Endometrial microvascular endothelial cells (primary cell): ENCODE data around the gene FGF6. TPM values are rescaled to one million over a fixed set of nuclear protein-coding genes. Genes with fewer than 3 reads are reported as not detected.
"Not testable (repeated sequence)": the region's sequence is repeated elsewhere in the genome, so short reads cannot be mapped to it uniquely, and the experiment has no call there.

ENCODE experiments used
- in situ Hi-C: cut with HindIII; loops from 2 replicates; pipeline ENCODE4 v1.10.0; 2017; ENCODE audit warnings: low sequenced_read_pairs, low pct_unique_long_range_greater_than_20kb; ENCODE audit errors: inconsistent ontology term
- total RNA-seq: library from RNA; depleted of rRNA; stranded (reverse); fragments of >200 nt; gene quantifications from one replicate; pipeline ENCODE4 v1.2.3, GENCODE V29; 2015; ENCODE audit errors: inconsistent ontology term

FGF6 gene
- total RNA-seq, 1 donor from 2014 or later, result not detected

DNA sequence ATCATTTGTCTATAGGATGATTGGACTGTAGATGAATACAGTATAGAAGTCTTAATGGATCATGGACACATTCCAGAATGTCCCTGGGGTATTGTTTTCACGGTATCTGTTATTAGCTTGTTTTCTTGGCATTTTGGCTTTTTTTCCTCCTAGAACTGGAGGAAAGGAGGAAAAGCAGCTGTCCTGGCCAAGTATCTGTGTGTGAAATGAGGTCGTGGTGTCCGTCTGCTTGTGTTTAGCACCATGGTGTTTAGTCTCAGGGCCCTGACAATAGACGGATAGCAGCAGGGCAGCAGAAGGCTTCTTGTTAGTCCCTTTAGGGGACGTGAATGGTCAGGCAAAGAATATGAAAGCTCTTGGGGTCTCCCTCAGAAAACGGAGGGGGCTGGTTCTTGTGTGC lies 21.2 kb downstream of the FGF6 start:
- in situ Hi-C loops, result no loop called here

DNA sequence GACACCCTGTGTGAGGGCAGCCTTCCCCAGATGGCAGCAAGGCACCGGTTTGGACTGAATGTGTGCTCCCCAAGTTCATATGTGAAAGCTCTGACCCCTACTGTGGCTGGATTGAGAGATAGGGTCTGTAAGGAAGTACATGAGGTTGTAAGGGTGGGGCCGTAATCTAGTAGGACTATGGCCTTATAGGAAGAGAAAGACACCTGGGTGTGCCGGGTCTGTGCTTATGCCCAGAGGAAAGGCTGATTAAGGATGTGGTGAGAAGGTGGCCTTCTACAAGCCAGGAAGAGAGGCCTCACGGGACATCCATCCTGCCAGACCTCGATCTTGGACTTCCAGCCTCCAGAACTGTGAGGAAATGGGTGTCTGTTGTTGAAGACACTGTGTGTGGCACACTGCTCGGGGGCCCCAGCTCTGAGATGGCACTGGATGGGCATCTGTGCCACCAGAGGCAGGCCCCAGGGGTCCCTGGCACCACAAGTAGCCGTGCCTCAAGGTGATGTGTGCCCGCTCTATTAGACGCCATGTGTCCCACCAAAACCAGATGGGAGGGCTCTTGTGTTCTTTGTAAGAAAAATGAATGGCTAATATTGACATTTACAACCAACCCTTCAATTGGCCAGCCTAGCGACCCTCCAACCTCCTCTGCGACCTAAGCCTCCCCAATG lies 22.0 kb downstream of the FGF6 start:
- in situ Hi-C loops, result no loop called here

- in situ Hi-C loops, result no loop called here
Observed at GRCh38 chr12:4422985-4423384, 22.6 kb downstream of the FGF6 start.

DNA sequence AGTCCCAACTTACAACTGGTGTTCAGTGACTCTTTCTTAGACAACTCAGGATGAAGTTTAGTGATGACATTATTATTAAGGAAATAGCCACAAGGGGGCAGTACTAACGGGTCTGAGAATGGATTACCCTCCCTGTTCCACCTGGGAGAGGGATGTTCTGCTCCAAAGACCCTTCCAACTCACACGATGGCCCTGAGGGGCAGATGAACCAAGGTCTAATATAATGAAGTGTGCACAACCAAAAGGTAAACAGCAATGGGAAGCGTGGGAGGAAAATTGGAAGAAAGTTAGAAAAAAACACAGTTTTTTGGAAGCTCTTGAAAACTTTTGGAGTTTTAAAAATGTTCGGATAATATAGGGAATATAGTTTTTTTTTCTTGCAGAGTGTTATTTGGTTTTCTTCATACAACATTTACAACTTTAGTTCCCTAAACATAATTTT lies 24.0 kb downstream of the FGF6 start:
- in situ Hi-C loops, result no loop called here

- in situ Hi-C loops, result no loop called here
Observed at GRCh38 chr12:4420138-4420670, 25.4 kb downstream of the FGF6 start.

DNA sequence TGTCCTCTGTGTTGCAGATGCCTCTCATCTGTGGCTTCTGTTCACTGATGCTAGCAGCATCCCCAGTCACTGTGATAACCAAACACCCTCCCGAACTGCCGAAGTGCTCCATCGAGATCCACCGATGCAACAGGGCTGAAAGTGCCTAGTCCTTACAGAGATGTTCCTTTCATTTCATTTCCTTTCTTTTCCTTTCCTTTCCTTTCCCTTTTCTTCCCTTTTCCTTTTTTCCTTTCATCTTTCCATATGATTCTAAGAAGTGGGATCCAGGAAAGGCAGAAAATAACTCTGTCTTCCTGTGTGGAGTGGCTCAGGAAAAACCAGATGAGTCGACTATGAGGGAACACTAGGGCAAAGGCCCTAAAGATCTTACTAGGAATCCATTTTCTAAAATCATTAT lies 26.7 kb downstream of the FGF6 start:
- in situ Hi-C loops, result no loop called here

DNA sequence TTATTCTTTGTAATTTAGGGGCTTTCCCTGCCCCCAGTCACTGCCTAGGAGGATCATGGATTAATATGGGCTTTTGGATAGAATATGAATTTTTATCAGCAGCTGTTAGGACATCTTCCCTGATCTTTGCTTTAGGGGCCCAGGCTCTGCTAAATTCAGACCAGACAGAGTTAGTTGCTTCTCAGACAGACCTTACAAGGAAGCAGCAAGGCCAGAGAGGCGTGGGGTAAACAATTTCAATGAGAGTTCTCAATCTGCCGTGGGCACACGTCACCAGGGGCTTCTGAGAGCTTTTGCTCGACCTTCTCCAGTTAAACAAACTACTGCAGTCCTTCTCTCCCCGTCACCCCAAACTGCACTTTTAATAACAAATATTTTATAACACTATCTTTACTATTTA lies 27.7 kb downstream of the FGF6 start:
- in situ Hi-C loops, result no loop called here

- in situ Hi-C loops, result no loop called here
Observed at GRCh38 chr12:4417455-4417854, 28.2 kb downstream of the FGF6 start.

GRCh38 chr12:4416276-4416675 lies 29.3 kb downstream of the FGF6 start:
- in situ Hi-C loops, result no loop called here

DNA sequence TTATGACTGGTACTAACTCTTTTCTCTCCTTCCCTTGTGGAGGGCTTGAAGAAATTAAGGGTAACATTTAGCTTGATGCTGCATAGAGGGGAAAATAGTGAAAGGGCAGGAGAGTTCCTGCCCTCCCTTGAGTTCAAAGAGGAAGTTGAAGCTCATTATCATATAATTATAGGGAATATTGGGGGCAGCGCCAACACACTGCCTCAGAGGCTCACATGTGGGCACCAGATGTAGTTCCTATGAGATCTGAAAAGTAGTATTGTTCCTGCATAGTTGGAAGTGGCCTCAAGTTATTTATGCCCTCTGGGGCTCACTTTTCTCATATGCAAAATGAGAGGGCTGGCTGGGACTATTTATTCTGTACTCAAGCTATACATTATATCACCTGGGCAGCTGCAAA lies 33.1 kb downstream of the FGF6 start:
- in situ Hi-C loops, result no loop called here

- in situ Hi-C loops, result no loop called here
Observed at GRCh38 chr12:4412056-4412455, 33.6 kb downstream of the FGF6 start.

GRCh38 chr12:4407136-4407535 lies 38.5 kb downstream of the FGF6 start:
- in situ Hi-C loops, result no loop called here

DNA sequence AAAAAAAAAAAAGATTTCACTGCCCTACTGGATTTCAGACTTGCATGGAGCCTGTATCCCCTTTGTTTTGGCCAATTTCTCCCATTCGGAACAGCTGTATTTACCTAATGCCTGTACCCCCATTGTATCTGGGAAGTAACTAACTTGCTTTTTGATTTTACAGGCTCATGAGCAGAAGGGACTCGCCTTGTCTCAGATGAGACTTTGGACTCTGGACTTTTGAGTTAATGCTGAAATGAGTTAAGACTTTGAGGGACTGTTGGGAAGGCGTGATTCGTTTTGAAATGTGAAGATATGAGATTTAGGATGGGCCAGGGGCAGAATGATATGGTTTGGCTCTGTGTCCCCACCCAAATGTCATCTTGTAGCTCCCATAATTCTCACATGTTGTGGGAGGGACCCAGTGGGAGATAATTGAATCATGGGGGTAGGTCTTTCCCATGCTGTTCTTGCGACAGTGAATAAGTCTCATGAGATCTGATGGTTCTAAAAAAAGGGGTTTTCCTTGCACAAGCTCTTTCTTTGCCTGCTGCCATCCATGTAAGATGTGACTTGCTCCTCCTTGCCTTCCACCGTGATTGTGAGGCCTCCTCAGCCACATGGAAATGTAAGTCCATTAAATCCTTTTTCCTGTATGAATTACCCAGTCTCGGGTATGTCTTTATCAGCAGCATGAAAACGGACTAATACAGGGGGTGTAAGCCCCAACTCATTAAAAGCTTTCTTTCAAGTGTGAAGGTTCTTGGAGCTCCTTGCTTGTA lies 40.6 kb downstream of the FGF6 start:
- in situ Hi-C loops, result not testable (repeated sequence)

DNA sequence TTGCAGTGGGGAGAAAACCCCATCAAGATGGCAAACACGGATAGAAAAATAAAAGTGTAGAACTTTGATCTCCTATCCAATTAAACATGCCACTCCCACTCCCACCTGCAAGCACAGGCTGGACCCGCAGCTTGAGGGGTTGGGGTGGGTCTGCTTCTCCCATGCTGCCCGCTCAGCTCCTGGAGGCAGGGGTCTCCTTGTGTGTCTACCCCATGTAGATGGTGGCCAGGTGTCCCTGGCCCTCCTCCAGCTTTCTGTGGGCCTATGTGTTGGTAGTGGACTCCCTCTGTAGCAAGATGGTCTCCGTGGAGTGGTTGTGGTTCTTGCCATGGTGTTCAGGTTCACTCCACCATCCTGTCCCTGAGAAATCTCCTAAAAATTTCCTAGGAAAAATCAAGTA lies 42.6 kb downstream of the FGF6 start:
- in situ Hi-C loops, result no loop called here

GRCh38 chr12:4401117-4401516 lies 44.5 kb downstream of the FGF6 start:
- in situ Hi-C loops, result no loop called here

GRCh38 chr12:4395818-4396217 lies 49.8 kb downstream of the FGF6 start:
- in situ Hi-C loops, result no loop called here

DNA sequence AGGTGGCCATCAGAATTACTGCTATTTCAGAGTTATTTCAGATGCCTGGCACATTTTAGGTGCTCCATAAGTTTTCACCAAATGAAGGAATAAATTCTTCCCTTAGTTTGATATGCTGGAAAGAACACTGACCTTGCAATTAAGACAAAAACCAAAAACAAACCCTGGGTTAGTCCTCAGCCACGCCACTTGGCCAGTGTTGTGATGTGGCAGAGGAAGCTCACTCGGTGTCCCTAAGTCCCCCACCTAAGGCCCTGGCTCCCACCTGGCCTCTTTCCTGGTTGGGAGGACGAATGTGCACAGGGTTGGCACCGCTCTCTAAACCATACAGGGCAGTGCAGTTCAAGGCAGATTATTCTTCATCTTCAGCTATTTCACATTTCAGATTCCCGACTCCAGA lies 52.4 kb downstream of the FGF6 start:
- in situ Hi-C loops, result no loop called here

DNA sequence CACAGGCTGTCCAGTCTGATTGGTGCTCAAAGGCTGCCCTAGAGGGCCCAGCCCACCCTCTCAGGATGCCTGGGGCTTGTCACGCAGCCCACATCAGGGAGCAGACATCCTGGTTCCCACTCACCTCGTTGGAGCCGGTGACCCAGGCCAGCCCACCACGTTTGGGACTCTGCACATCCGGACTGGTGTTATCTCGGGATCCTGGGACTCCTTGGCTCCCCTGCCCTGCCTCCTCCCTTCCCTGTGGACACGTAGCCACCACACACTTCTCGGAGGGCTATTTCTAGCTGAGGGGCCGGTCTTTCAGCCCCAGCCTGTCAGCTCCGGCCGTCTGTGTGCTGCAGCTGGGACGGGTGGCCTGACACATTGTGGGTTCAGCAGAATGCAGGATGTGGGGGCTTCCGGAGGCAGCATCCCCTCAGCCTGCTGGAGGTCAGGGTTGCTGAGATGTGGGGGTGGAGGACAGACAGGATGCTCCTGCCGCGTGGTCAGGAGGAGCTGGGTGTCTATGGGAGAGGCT lies 53.3 kb downstream of the FGF6 start:
- in situ Hi-C loops, result no loop called here

DNA sequence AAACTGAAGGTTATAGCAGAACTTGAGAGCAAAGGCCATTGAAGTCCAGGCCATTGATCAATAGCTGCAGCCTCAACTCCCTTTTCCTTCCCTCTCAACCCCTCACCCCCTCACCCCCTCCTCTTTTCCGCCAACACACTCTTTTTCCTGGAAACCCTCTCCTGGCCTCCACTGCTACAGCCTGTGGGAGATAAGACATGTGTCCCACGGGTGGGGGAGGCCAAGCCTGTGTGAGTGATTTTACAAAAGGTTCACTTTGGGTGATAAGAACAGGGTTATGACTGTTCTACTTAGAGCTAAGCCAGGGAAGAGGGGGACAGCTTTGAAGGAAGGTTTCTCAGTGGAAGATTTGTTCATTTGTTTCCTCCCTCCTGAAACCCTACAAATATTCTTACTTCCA lies 57.0 kb downstream of the FGF6 start:
- in situ Hi-C loops, result no loop called here

DNA sequence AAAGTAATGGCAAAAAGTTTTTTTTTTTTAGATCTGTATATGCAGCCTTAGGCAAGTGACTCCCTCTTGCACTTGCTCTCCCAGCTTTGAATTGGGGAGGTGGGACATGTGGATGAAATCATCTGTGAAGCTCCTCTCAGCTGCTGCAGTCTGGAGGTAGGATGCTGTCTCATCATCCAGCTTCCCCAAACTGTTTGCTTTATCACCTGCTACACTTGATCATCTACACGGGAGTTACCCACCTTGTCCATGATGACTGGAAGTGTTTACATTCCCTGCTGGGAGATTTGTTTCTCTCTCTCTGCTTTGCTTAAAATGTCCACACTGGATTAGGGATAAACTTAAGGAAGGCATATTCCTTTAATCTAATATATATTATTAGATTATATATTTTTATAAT lies 57.6 kb downstream of the FGF6 start:
- in situ Hi-C loops, result no loop called here
